Endothelial cell of umbilical vein (primary cell): ENCODE results near the gene ZBTB46. TPM values are rescaled to one million over a fixed set of nuclear protein-coding genes. Genes with fewer than 3 reads are reported as not detected.

Experiments
- BruUV-seq: library from RNA; stranded (reverse); fragments of 400-500 nt; replicated peaks from 2 replicates; lab custom pipeline; 2021; lab: Mats Ljungman, UMichigan
- CTCF ChIA-PET: fragments of 300-600, 350-600 bp; sonication (Branson Sonifier 250); formaldehyde crosslinking; loops from one replicate; lab custom pipeline; 2021; ENCODE audit warnings: antibody characterized with exemption, inconsistent platforms; lab: Charles Lee
- POLR2A ChIA-PET: fragments of 300-600, 350-600 bp; sonication (Branson Sonifier 250); formaldehyde crosslinking; loops from one replicate; lab custom pipeline; 2021; ENCODE audit warnings: antibody characterized with exemption, inconsistent platforms; lab: Charles Lee
- DNase-seq: peaks from one replicate; pipeline ENCODE4 v3.0.0-alpha.2; 2011; ENCODE audit warnings: low read depth, low spot score
- FAIRE-seq: peaks from 2 replicates; lab custom pipeline; 2011; peaks lifted over from hg19 to GRCh38; lab: Jason Lieb, UNC
- H2AFZ ChIP-seq: 2 replicates; pipeline ENCODE4 v1.6.0; 2012; ENCODE audit warnings: low read depth, low read length, control low read depth, inconsistent platforms
- H3K27ac ChIP-seq: 2 replicates; pipeline ENCODE4 v1.5.1; 2011; ENCODE audit warnings: low read depth, mild to moderate bottlenecking, control low read depth, low read length, moderate library complexity; ENCODE audit not compliant: insufficient read depth
- H3K27me3 ChIP-seq, 2 experiments: 2 replicates each; pipeline versions ENCODE4 v1.6.0 to v1.6.1; 2011; ENCODE audit warnings: low read length in 2 of 2, mixed read lengths in 1 of 2; ENCODE audit not compliant: control insufficient read depth in 2 of 2, insufficient read depth in 2 of 2
- H3K36me3 ChIP-seq, 2 experiments: 2 replicates in 1 of 2; 3 replicates in 1 of 2; pipeline ENCODE4 v1.5.1; 2011; ENCODE audit warnings: low read length in 2 of 2, mild to moderate bottlenecking in 1 of 2, moderate library complexity in 1 of 2; ENCODE audit not compliant: control insufficient read depth in 2 of 2, insufficient read depth in 2 of 2; ENCODE audit errors: extremely low read depth in 1 of 2
- H3K4me1 ChIP-seq: 3 replicates; pipeline ENCODE4 v1.5.1; 2011; ENCODE audit warnings: mild to moderate bottlenecking, low read length; ENCODE audit not compliant: control insufficient read depth, insufficient read depth; ENCODE audit errors: extremely low read depth
- H3K4me2 ChIP-seq: 2 replicates; pipeline ENCODE4 v1.6.1; 2011; ENCODE audit warnings: low read length, control low read depth, mixed read lengths; ENCODE audit not compliant: insufficient read depth
- H3K4me3 ChIP-seq, 3 experiments: fragments of 200-600 bp in 1 of 3; sonication (generic), shearing (Covaris generic) in 1 of 3; replicated peaks in 1 of 3; 2 replicates each; pipeline ENCODE4 v1.5.1; 2011 to 2016; ENCODE audit warnings: control low read depth in 3 of 3, low read length in 3 of 3, mild to moderate bottlenecking in 2 of 3, inconsistent platforms in 1 of 3, low read depth in 1 of 3, moderate library complexity in 1 of 3; ENCODE audit not compliant: insufficient read depth in 1 of 3
- H3K79me2 ChIP-seq: 2 replicates; pipeline ENCODE4 v1.6.0; 2012; ENCODE audit warnings: low read length, inconsistent platforms; ENCODE audit not compliant: control insufficient read depth, insufficient read depth
- H3K9ac ChIP-seq: replicated peaks from 2 replicates; pipeline ENCODE3; 2011; ENCODE audit warnings: low read length, control low read depth; ENCODE audit not compliant: insufficient read depth; ENCODE audit errors: extremely low read depth
- H3K9me1 ChIP-seq: replicated peaks from 3 replicates; pipeline ENCODE4 v1.6.0; 2011; ENCODE audit warnings: mild to moderate bottlenecking, low read length; ENCODE audit not compliant: control insufficient read depth, insufficient read depth; ENCODE audit errors: extremely low read depth
- H3K9me3 ChIP-seq: replicated peaks from 2 replicates; pipeline ENCODE4 v1.5.1; 2012; ENCODE audit warnings: low read length, inconsistent platforms; ENCODE audit not compliant: control insufficient read depth, insufficient read depth
- H4K20me1 ChIP-seq: replicated peaks from 2 replicates; pipeline ENCODE3; 2011; ENCODE audit warnings: mild to moderate bottlenecking, low read length; ENCODE audit not compliant: control insufficient read depth, insufficient read depth; ENCODE audit errors: extremely low read depth
- EZH2 ChIP-seq: IDR thresholded peaks from 2 replicates; pipeline ENCODE4 v1.6.1; 2012; ENCODE audit warnings: borderline replicate concordance, low read depth, mild to moderate bottlenecking, moderate library complexity, low read length, inconsistent platforms; ENCODE audit not compliant: severe bottlenecking
- FOS ChIP-seq: IDR thresholded peaks from 2 replicates; pipeline ENCODE4 v1.6.1; 2011; ENCODE audit warnings: mild to moderate bottlenecking, low read length, moderate library complexity, borderline replicate concordance; ENCODE audit not compliant: insufficient read depth
- GATA2 ChIP-seq: IDR thresholded peaks from 2 replicates; pipeline ENCODE4 v1.7.0; 2011; ENCODE audit warnings: low read depth, mild to moderate bottlenecking, moderate library complexity, mixed read lengths, low read length; ENCODE audit not compliant: insufficient read length, insufficient read depth
- JUN ChIP-seq: IDR thresholded peaks from 2 replicates; pipeline ENCODE4 v1.6.1; 2011; ENCODE audit warnings: borderline replicate concordance, low read depth; ENCODE audit not compliant: insufficient read length, insufficient read depth
- MYC ChIP-seq: IDR thresholded peaks from one replicate; pipeline ENCODE4 v1.6.1; 2011; ENCODE audit warnings: mild to moderate bottlenecking, low read depth, low read length
- POLR2A ChIP-seq: IDR thresholded peaks from 2 replicates; pipeline ENCODE4 v1.6.1; 2012; ENCODE audit warnings: low read depth, mild to moderate bottlenecking, control low read depth, low read length
- POLR2AphosphoS5 ChIP-seq: IDR thresholded peaks from 2 replicates; pipeline ENCODE4 v1.6.1; 2012; ENCODE audit warnings: low read depth, mild to moderate bottlenecking, control low read depth, low read length, moderate library complexity; ENCODE audit not compliant: insufficient read depth
- dilution Hi-C: fragments of 300-500 bp; cut with MboI; formaldehyde crosslinking; loops from one replicate; pipeline ENCODE4 v1.15.0; 2019; ENCODE audit warnings: low sequenced_read_pairs; ENCODE audit not compliant: extremely low pct_ligation_motif_present
- intact Hi-C: fragments of 100-400 bp; cut with micrococcal nuclease; formaldehyde crosslinking; loops from one replicate; pipeline ENCODE4 v1.10.0; 2022
- polyA plus RNA-seq, 4 experiments: library from polyadenylated mRNA; depleted of rRNA in 3 of 4; stranded (reverse) in 3 of 4; unstranded in 1 of 4; fragments of >200 nt; gene quantifications; 2 replicates each; pipeline versions ENCODE4 v1.2.1 to v1.2.3, GENCODE V29; 2011 to 2012; ENCODE audit warnings: missing spikeins in 1 of 4
- total RNA-seq: library from RNA; stranded (reverse); gene quantifications from 2 replicates; pipeline ENCODE4 v1.2.3, GENCODE V29; 2021
- TF ChIP-seq, protein P1 (sequence below), 2 donors: IDR thresholded peaks; 1 replicate in 1 of 2; 2 replicates in 1 of 2; pipeline ENCODE4 v1.5.1; 2011; ENCODE audit warnings: low read length in 2 of 2, mild to moderate bottlenecking in 2 of 2, moderate library complexity in 2 of 2, control low read depth in 1 of 2, inconsistent platforms in 1 of 2, low read depth in 1 of 2; ENCODE audit not compliant: insufficient read depth in 1 of 2; ENCODE audit errors: extremely low read depth in 1 of 2
- TF ChIP-seq, protein P2 (sequence below): IDR thresholded peaks from 2 replicates; pipeline ENCODE4 v1.6.1; 2011; ENCODE audit not compliant: insufficient read depth, insufficient read length

The ZBTB46 gene
- total and polyA plus RNA-seq, 2 donors (not counting 3 experiments of a cell fraction or from before 2014, with no cell fraction given), result 1.3 to 7.1 TPM

DNA sequence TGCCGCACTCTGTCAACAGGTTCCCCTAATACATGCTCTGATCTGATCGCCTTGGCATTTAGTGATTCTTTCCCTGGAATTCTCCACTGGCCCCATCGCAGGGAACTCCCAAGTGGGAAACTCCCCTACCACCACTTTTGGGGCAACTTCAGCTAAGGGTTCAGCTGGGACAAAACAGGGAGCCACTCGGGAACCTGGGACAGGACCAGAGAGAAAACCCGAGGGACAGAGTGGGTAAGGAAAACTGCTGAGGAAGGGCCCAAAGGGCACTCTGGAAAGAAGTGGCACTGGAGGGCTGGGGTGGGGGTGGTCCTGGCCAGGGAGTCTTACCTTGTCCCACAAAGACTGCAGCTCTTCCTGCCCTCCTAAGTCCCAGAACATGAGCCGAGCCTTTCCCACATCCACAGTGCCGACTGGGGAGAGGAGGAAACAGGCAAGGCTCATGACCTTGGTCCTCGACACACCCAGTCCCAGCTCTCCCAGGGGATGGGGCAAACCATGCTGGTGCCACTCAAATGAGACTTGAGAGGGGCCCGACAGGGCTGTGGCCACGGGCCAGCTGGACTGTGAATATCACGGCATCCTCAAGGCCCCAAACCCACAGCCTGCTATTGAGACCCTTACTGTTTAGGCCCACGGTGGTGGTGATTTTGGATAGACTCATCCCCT, 124.9 kb downstream of the ZBTB46 start:
- Histone ChIP-seq H3K27me3 (no peaks in the 10 kb centered on the region), H2AFZ (no peak overlapping the region), H3K27ac (no peak overlapping the region), H3K9me1 (no peaks in the 10 kb centered on the region), H3K9ac (no peak overlapping the region), H3K79me2 (peaks cover 48% of the 10 kb centered on the region), H3K4me2 (peak overlapping the region; percentile 29), H4K20me1 (no peaks in the 10 kb centered on the region), H3K36me3 (peaks cover 9 to 25% of the 10 kb centered on the region in 2 experiments), H3K9me3 (no peaks in the 10 kb centered on the region), H3K4me1 (peaks cover 14% of the 10 kb centered on the region), H3K4me3 (peak overlapping the region in 1 of 3 experiments; percentile 77)
- intact Hi-C loops (loop anchor here (2.0 to 5.0 kb wide), 4 partner anchors 35 to 251 kb away; partner anchors contain the start of genes GMEB2, RTEL1 and UCKL1), dilution Hi-C loops (no loop called here)
- TSS peak; percentile 40 for BruUV-seq
- POLR2A ChIA-PET, result no interaction called here
- FAIRE-seq, result no peak
- no peak for DNase-seq
- no peak for TF ChIP-seq GATA2
- TF ChIP-seq, protein P1, sequence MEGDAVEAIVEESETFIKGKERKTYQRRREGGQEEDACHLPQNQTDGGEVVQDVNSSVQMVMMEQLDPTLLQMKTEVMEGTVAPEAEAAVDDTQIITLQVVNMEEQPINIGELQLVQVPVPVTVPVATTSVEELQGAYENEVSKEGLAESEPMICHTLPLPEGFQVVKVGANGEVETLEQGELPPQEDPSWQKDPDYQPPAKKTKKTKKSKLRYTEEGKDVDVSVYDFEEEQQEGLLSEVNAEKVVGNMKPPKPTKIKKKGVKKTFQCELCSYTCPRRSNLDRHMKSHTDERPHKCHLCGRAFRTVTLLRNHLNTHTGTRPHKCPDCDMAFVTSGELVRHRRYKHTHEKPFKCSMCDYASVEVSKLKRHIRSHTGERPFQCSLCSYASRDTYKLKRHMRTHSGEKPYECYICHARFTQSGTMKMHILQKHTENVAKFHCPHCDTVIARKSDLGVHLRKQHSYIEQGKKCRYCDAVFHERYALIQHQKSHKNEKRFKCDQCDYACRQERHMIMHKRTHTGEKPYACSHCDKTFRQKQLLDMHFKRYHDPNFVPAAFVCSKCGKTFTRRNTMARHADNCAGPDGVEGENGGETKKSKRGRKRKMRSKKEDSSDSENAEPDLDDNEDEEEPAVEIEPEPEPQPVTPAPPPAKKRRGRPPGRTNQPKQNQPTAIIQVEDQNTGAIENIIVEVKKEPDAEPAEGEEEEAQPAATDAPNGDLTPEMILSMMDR (IDR thresholded peaks at IDR 0.05; ENCODE audit: extremely low read depth in 1 of 2, insufficient read depth in 1 of 2, low read depth in 1 of 2, low read length in 2 of 2), result no peak
- TF ChIP-seq POLR2A, result no peak
- no peak for TF ChIP-seq MYC
- TF ChIP-seq EZH2, result no peak
- no peak for TF ChIP-seq FOS
- TF ChIP-seq, protein P2, sequence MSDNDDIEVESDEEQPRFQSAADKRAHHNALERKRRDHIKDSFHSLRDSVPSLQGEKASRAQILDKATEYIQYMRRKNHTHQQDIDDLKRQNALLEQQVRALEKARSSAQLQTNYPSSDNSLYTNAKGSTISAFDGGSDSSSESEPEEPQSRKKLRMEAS, result no peak
- TF ChIP-seq POLR2AphosphoS5, result no peak
- no peak for TF ChIP-seq JUN
- CTCF ChIA-PET, result interaction anchor here (2.1 to 2.8 kb wide), 5 partner anchors 8 to 268 kb away, joined by 7 to 19 read pairs (median 12); partner anchors contain the start of genes RTEL1 and TPD52L2
